GM19438 (cell line): Measurements from ENCODE around the gene EPS8L3.

ENCODE experiments used
- ATAC-seq: cut with Tn5 transposase; IDR thresholded peaks from one replicate; pipeline ENCODE4 v1.9.1; 2021; ENCODE audit warnings: low read depth; ENCODE audit not compliant: unreplicated experiment

The EPS8L3 gene

GRCh38 chr1:109782927-109783326 lies 19.2 kb upstream of the EPS8L3 start:
- ATAC-seq, result no peak

GRCh38 chr1:109782514-109782913 lies 18.8 kb upstream of the EPS8L3 start:
- no peak for ATAC-seq

GRCh38 chr1:109781806-109782205 lies 18.1 kb upstream of the EPS8L3 start:
- ATAC-seq, result no peak

GRCh38 chr1:109780982-109781381 lies 17.3 kb upstream of the EPS8L3 start:
- ATAC-seq, result no peak

- no peak for ATAC-seq
Measured at GRCh38 chr1:109777980-109778625, 14.4 kb upstream of the EPS8L3 start.

GRCh38 chr1:109777436-109777835 lies 13.7 kb upstream of the EPS8L3 start:
- no peak for ATAC-seq

GRCh38 chr1:109776911-109777310 lies 13.2 kb upstream of the EPS8L3 start:
- ATAC-seq, result peak; percentile 74

- no peak for ATAC-seq
Measured at GRCh38 chr1:109776206-109776835, 12.6 kb upstream of the EPS8L3 start.

- no peak for ATAC-seq
Measured at GRCh38 chr1:109775398-109775797, 11.7 kb upstream of the EPS8L3 start.

GRCh38 chr1:109773900-109774485 lies 10.3 kb upstream of the EPS8L3 start:
- ATAC-seq, result no peak

- ATAC-seq, result peak; percentile 62
Measured at GRCh38 chr1:109773203-109773899, 9.6 kb upstream of the EPS8L3 start.

GRCh38 chr1:109772658-109773202 lies 9.0 kb upstream of the EPS8L3 start:
- no peak for ATAC-seq

GRCh38 chr1:109771712-109772657 lies 8.3 kb upstream of the EPS8L3 start:
- no peak for ATAC-seq

GRCh38 chr1:109770331-109771095 lies 6.8 kb upstream of the EPS8L3 start:
- ATAC-seq, result no peak

GRCh38 chr1:109769330-109770078 lies 5.8 kb upstream of the EPS8L3 start:
- no peak for ATAC-seq

GRCh38 chr1:109768820-109769219 lies 5.1 kb upstream of the EPS8L3 start:
- no peak for ATAC-seq

- no peak for ATAC-seq
Measured at GRCh38 chr1:109768335-109768650, 4.6 kb upstream of the EPS8L3 start.

GRCh38 chr1:109767637-109768334 lies 4.1 kb upstream of the EPS8L3 start:
- no peak for ATAC-seq
